ENCODE measurements around the gene ABCA5. TPM values are rescaled to one million over a fixed set of nuclear protein-coding genes. Genes with fewer than 3 reads are reported as not detected.

ABCA5 gene
- total and polyA plus RNA-seq, 9 donors: 8.3 to 34.1 (median 23.7) TPM

DNA sequence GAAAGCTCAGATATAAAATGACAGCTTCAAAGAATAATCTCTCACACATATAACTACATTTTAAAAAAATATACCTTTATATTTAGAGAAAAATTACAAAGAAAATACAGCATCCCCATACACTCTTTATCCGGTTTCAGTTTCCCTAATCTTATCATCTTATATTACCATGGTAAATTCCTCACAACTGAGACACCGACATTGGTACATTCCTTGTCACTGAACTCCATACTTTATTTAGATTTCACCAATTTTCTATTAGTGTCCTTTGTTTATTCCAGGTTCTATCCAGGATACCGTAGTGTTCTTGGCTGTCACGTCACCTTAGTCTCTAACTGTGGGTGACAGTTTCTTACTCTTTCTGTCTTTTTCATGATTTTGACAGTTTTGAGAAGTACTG lies 76.3 kb downstream of the ABCA5 start:
- WGBS, 3 donors: 82 to 90% (median 84%) methylated on average over 4 of the region's 4 CpGs
- intact Hi-C loops (cut with DNase I): no loop called here
- no peak for TF ChIP-seq EP300 (IDR thresholded peaks at IDR 0.05)
- TF ChIP-seq, protein P1, sequence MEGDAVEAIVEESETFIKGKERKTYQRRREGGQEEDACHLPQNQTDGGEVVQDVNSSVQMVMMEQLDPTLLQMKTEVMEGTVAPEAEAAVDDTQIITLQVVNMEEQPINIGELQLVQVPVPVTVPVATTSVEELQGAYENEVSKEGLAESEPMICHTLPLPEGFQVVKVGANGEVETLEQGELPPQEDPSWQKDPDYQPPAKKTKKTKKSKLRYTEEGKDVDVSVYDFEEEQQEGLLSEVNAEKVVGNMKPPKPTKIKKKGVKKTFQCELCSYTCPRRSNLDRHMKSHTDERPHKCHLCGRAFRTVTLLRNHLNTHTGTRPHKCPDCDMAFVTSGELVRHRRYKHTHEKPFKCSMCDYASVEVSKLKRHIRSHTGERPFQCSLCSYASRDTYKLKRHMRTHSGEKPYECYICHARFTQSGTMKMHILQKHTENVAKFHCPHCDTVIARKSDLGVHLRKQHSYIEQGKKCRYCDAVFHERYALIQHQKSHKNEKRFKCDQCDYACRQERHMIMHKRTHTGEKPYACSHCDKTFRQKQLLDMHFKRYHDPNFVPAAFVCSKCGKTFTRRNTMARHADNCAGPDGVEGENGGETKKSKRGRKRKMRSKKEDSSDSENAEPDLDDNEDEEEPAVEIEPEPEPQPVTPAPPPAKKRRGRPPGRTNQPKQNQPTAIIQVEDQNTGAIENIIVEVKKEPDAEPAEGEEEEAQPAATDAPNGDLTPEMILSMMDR (IDR thresholded peaks at IDR 0.05): no peak
- no peak for TF ChIP-seq POLR2A (IDR thresholded peaks at IDR 0.05)
- no peak for DNase-seq
- H3K4me3 ChIP-seq: no peak overlapping the region
- H3K36me3 ChIP-seq: no peaks in the 10 kb centered on the region
- no peaks in the 10 kb centered on the region for H3K27me3 ChIP-seq
- no peaks in the 10 kb centered on the region for H3K9me3 ChIP-seq
- no peak overlapping the region for H3K27ac ChIP-seq
- no peaks in the 10 kb centered on the region for H3K4me1 ChIP-seq (ENCODE audit: insufficient read depth)

DNA sequence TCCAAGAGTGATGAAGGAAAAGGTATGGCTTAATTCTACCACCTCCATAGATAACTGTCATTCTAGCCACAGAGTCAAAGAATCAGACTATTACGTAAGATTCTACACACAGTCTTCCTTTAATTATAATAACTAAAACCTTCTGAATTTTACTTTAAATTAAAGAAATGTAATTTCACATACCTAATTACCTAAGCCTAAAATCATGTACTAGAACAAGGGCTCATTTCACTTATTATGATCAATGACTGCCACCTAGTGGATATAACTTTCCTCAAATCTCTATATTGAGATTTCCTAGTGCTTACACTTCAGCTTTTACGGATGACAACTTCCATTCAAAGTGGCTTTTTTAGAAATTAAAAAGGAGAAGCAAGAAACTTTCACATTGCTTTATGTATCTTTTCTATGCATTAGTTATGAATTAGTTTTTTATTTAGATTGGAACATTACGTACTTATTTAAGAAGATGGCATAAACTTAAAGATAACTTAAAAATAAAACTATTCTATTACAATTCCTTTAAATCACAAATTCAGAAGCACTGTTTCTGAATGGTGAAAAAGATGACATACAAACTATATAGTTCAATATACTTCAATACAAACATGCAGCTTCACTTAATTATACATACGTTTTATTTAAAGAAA lies 80.1 kb downstream of the ABCA5 start:
- H3K4me3 ChIP-seq: no peak overlapping the region
- no peaks in the 10 kb centered on the region for H3K4me1 ChIP-seq (ENCODE audit: insufficient read depth)
- no peaks in the 10 kb centered on the region for H3K9me3 ChIP-seq
- H3K36me3 ChIP-seq: no peaks in the 10 kb centered on the region
- no peak overlapping the region for H3K27ac ChIP-seq
- WGBS, 3 donors: 48 to 52% (median 49%) methylated on average over 4 of the region's 4 CpGs
- intact Hi-C loops (cut with DNase I): no loop called here
- no peaks in the 10 kb centered on the region for H3K27me3 ChIP-seq
- DNase-seq: no peak
- TF ChIP-seq, protein P1 (IDR thresholded peaks at IDR 0.05): peak; percentile 28 to 62 (median 46)
- TF ChIP-seq POLR2A (IDR thresholded peaks at IDR 0.05): no peak

DNA sequence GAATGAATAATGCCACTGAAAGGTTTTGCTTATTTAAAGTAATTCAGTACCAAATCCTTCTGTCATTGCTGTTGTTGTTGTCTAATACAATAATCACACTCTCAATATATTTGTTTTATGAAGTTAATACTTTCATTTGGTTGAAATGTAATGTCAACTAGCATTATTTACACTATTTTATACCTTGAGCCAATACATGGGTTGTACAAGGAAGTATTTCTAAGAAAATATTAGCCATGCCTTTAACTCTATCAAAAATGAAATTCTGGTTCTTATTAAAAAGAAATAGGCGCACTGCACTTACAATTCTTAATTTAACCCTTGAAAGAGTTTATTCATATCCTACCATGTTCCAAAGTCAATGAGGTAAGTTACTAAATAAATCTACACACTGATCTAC lies 80.7 kb downstream of the ABCA5 start:
- 25 to 40% (median 27%) methylated on average over 1 of the region's 1 CpG for WGBS, 3 donors
- Histone ChIP-seq H3K4me1 (ENCODE audit: insufficient read depth) (no peaks in the 10 kb centered on the region), H3K27ac (no peak overlapping the region), H3K36me3 (no peaks in the 10 kb centered on the region), H3K9me3 (no peaks in the 10 kb centered on the region), H3K27me3 (no peaks in the 10 kb centered on the region), H3K4me3 (no peak overlapping the region)
- no peak for DNase-seq
- intact Hi-C loops (cut with DNase I): no loop called here
- TF ChIP-seq EP300 (IDR thresholded peaks at IDR 0.05) (no peak), POLR2A (IDR thresholded peaks at IDR 0.05) (no peak)
- TF ChIP-seq, protein P1 (IDR thresholded peaks at IDR 0.05): no peak

DNA sequence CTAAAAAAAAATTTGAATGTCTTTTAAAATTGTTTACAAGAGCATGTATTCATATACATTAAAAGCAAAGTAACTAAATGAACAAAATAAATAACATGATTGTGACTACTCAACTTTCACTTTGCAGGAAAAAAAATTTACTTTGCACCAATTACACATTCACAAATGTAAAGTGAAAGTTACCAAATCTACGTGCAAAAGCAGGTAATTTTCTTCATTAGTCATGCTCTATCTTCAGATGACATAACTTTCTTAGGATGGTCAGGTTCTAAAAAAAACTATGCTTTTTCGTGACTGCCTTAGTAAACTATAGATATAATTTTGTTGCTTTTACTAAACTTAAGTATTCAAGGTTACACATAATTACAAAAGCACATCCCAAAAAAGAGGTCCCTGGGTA lies 81.3 kb downstream of the ABCA5 start:
- WGBS, 3 donors: 21 to 36% (median 35%) methylated on average over 2 of the region's 2 CpGs
- TF ChIP-seq EP300 (IDR thresholded peaks at IDR 0.05): no peak
- TF ChIP-seq, protein P1 (IDR thresholded peaks at IDR 0.05): no peak
- Histone ChIP-seq H3K4me3 (no peak overlapping the region), H3K27me3 (no peaks in the 10 kb centered on the region), H3K4me1 (ENCODE audit: insufficient read depth) (no peaks in the 10 kb centered on the region), H3K27ac (no peak overlapping the region), H3K36me3 (no peaks in the 10 kb centered on the region), H3K9me3 (no peaks in the 10 kb centered on the region)
- DNase-seq: no peak
- intact Hi-C loops (cut with DNase I): no loop called here
